ENCODE data around the gene CAMTA1. TPM values are rescaled to one million over a fixed set of nuclear protein-coding genes. Genes with fewer than 3 reads are reported as not detected.

The CAMTA1 gene
- total RNA-seq, 1 donor from 2014 or later, result 77.6 TPM

GRCh38 chr1:7659514-7659913, 874.3 kb downstream of the CAMTA1 start:
- no peak overlapping the region for H2AFZ ChIP-seq (ENCODE audit: low read depth, low read length)

GRCh38 chr1:7663451-7664146, 878.3 kb downstream of the CAMTA1 start:
- H3K36me3 ChIP-seq (ENCODE audit: insufficient read depth, low read length), result no peaks in the 10 kb centered on the region
- FAIRE-seq (no peak), DNase-seq (ENCODE audit: low read depth) (no peak)
- no peaks in the 10 kb centered on the region for H3K4me1 Mint-ChIP-seq (ENCODE audit: low read depth, unreplicated experiment)
- no peak overlapping the region for H2AFZ ChIP-seq (ENCODE audit: low read depth, low read length)
- no peak overlapping the region for H3K4me3 ChIP-seq (ENCODE audit: insufficient read depth, low read depth, low read length)
- H3K9me3 Mint-ChIP-seq (ENCODE audit: unreplicated experiment), result no peaks in the 10 kb centered on the region
- H3K79me2 ChIP-seq (ENCODE audit: insufficient read depth, low read length), result no peaks in the 10 kb centered on the region
- H4K20me1 ChIP-seq (ENCODE audit: insufficient read depth, low read length), result no peaks in the 10 kb centered on the region
- H3K4me3 Mint-ChIP-seq (ENCODE audit: unreplicated experiment), result no peak overlapping the region
- no peak overlapping the region for H3K27ac Mint-ChIP-seq (ENCODE audit: unreplicated experiment)
- peaks cover 10% of the 10 kb centered on the region for H3K4me1 ChIP-seq (ENCODE audit: insufficient read depth, low read length)
- no peak for TF ChIP-seq EZH2 (IDR thresholded peaks at IDR 0.05; ENCODE audit: insufficient read depth, low read length)
- no peak for TF ChIP-seq CTCF (IDR thresholded peaks at IDR 0.05; ENCODE audit: insufficient read depth, low read depth, low read length)
- H3K9me3 ChIP-seq (ENCODE audit: insufficient read depth, low read depth, low read length), result no peaks in the 10 kb centered on the region
- no peaks in the 10 kb centered on the region for H3K27me3 ChIP-seq (ENCODE audit: insufficient read depth, low read length)
- no peak overlapping the region for H3K27ac ChIP-seq (ENCODE audit: low read depth, low read length)
- H3K27me3 Mint-ChIP-seq (ENCODE audit: low read depth, unreplicated experiment), result peaks cover 20% of the 10 kb centered on the region
- no peak overlapping the region for H3K4me2 ChIP-seq (ENCODE audit: low read length)
- H3K9ac ChIP-seq (ENCODE audit: low read length), result no peak overlapping the region
- H3K36me3 Mint-ChIP-seq (ENCODE audit: low read depth, unreplicated experiment), result no peaks in the 10 kb centered on the region

More at GRCh38 chr1:7659514-7659913, 874.3 kb downstream of the CAMTA1 start:
- Histone ChIP-seq H3K4me1 (ENCODE audit: insufficient read depth, low read length) (no peaks in the 10 kb centered on the region), H3K79me2 (ENCODE audit: insufficient read depth, low read length) (no peaks in the 10 kb centered on the region), H3K4me2 (ENCODE audit: low read length) (no peak overlapping the region), H3K36me3 (ENCODE audit: insufficient read depth, low read length) (no peaks in the 10 kb centered on the region), H3K27me3 (ENCODE audit: insufficient read depth, low read length) (no peaks in the 10 kb centered on the region), H3K27ac (ENCODE audit: low read depth, low read length) (no peak overlapping the region), H3K4me3 (ENCODE audit: insufficient read depth, low read depth, low read length) (no peak overlapping the region), H3K9me3 (ENCODE audit: insufficient read depth, low read depth, low read length) (no peaks in the 10 kb centered on the region), H4K20me1 (ENCODE audit: insufficient read depth, low read length) (no peaks in the 10 kb centered on the region), H3K9ac (ENCODE audit: low read length) (no peak overlapping the region)
- H3K27ac Mint-ChIP-seq (ENCODE audit: unreplicated experiment), result no peak overlapping the region
- peaks cover 19% of the 10 kb centered on the region for H3K27me3 Mint-ChIP-seq (ENCODE audit: low read depth, unreplicated experiment)
- no peaks in the 10 kb centered on the region for H3K36me3 Mint-ChIP-seq (ENCODE audit: low read depth, unreplicated experiment)
- FAIRE-seq (no peak), DNase-seq (ENCODE audit: low read depth) (no peak)
- no peaks in the 10 kb centered on the region for H3K4me1 Mint-ChIP-seq (ENCODE audit: low read depth, unreplicated experiment)
- no peak overlapping the region for H3K4me3 Mint-ChIP-seq (ENCODE audit: unreplicated experiment)
- TF ChIP-seq EZH2 (IDR thresholded peaks at IDR 0.05; ENCODE audit: insufficient read depth, low read length) (no peak), CTCF (IDR thresholded peaks at IDR 0.05; ENCODE audit: insufficient read depth, low read depth, low read length) (no peak)
- H3K9me3 Mint-ChIP-seq (ENCODE audit: unreplicated experiment), result no peaks in the 10 kb centered on the region

All from astrocyte (in vitro differentiated cells and primary cell).